Upper lobe of right lung (tissue), 1 donor: ENCODE data around the gene LPCAT1. TPM values are rescaled to one million over a fixed set of nuclear protein-coding genes. Genes with fewer than 3 reads are reported as not detected.

ENCODE experiments used
- ATAC-seq: fragments of 200-7000 bp; cut with Tn5 transposase; one replicate; pipeline ENCODE4 v1.9.1; 2020; ENCODE audit warnings: mild to moderate bottlenecking, moderate library complexity
- DNase-seq: peaks from one replicate; pipeline ENCODE4 v3.0.0-alpha.2; 2020
- H3K27ac ChIP-seq: fragments of 200-600 bp; one replicate; pipeline ENCODE4 v1.8.0; 2022
- H3K27me3 ChIP-seq: fragments of 200-600 bp; one replicate; pipeline ENCODE4 v1.8.0; 2022; ENCODE audit warnings: mild to moderate bottlenecking
- H3K36me3 ChIP-seq: fragments of 200-600 bp; one replicate; pipeline ENCODE4 v1.8.0; 2022
- H3K4me1 ChIP-seq: fragments of 200-600 bp; one replicate; pipeline ENCODE4 v1.8.0; 2022
- H3K4me3 ChIP-seq: fragments of 200-600 bp; one replicate; pipeline ENCODE4 v1.8.0; 2022; ENCODE audit warnings: mild to moderate bottlenecking
- H3K9me3 ChIP-seq: fragments of 200-600 bp; one replicate; pipeline ENCODE4 v1.8.0; 2022
- CTCF ChIP-seq: fragments of 200-600 bp; IDR thresholded peaks from one replicate; pipeline ENCODE4 v1.8.0; 2022; ENCODE audit warnings: antibody characterized with exemption
- intact Hi-C: fragments of 100-400 bp; cut with DNase I; formaldehyde crosslinking; loops from one replicate; pipeline ENCODE4 v1.11.0; 2022
- total RNA-seq: library from RNA; stranded (reverse); fragmentation: NEBNext Ultra II Directional; extraction: Animal tissue kit (Norgen Biotek cat#: 25700); gene quantifications from one replicate; pipeline ENCODE4 v1.2.1, GENCODE V29; 2021
- donor health status: DM: no; HTN: yes; CAD: no; lungs with severe emphysema.

Gene LPCAT1
- total RNA-seq, 1 donor from 2014 or later: 690 TPM

DNA sequence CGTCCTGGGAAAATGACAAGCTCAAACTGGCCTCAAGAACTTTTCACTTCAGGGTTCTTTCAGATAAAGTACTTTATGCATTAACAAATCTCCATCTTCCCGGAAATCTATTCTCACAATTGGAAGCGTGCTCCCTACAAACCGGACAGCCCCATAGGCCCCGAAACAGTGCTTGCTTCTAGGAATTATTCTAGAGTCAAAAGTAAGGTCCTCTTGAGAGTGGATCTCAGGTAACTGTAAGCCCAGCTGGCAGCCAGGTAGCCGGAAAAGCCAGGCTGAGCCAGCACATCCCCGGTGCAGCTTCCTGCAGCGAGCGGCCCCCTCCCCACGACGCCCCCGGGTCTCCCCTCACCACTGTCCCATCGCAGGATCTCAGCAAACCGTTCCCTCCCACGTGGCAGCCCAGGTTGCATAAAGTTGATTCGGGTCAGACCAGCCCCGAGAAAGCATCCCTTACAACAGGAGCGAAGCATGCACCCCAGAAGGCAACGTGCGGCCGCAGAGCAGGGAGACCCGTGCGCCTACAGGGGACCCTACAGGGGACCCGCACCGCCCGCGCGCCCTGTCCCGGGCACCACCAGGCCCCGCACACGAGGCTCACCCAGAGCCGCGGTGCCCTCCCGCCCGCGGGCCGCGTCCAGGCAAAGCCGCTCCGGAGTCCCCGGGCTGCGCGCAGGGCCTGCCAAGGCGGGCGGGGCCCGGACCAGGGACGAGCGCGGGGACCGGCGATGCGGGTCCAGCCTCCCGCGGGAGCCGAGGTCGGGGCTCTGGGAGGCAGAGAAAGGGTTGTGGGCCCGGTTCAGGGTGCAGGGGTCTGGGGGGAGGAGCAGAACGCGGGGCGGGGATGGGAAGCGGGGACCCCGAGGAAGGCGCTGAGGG is 920 bp downstream of the LPCAT1 start:
- Histone ChIP-seq H3K4me3 (peak overlapping the region; percentile 73), H3K36me3 (peaks cover 25% of the 10 kb centered on the region), H3K4me1 (peaks cover 25% of the 10 kb centered on the region), H3K27me3 (no peaks in the 10 kb centered on the region), H3K27ac (peak overlapping the region; percentile 81), H3K9me3 (no peaks in the 10 kb centered on the region)
- ATAC-seq (peak; percentile 2), DNase-seq (peak; percentile 70)
- intact Hi-C loops: no loop called here
- TF ChIP-seq CTCF: no peak

- ATAC-seq (peak; percentile 5), DNase-seq (peak; percentile 73)
- H3K4me1 ChIP-seq: peaks cover 32% of the 10 kb centered on the region
- peak overlapping the region; percentile 73 for H3K4me3 ChIP-seq
- H3K9me3 ChIP-seq: no peaks in the 10 kb centered on the region
- no peak for TF ChIP-seq CTCF
- peak overlapping the region; percentile 81 for H3K27ac ChIP-seq
- no peaks in the 10 kb centered on the region for H3K27me3 ChIP-seq
- peaks cover 25% of the 10 kb centered on the region for H3K36me3 ChIP-seq
- intact Hi-C loops: no loop called here
Measured at GRCh38 chr5:1521671-1522600, 1.8 kb downstream of the LPCAT1 start.

DNA sequence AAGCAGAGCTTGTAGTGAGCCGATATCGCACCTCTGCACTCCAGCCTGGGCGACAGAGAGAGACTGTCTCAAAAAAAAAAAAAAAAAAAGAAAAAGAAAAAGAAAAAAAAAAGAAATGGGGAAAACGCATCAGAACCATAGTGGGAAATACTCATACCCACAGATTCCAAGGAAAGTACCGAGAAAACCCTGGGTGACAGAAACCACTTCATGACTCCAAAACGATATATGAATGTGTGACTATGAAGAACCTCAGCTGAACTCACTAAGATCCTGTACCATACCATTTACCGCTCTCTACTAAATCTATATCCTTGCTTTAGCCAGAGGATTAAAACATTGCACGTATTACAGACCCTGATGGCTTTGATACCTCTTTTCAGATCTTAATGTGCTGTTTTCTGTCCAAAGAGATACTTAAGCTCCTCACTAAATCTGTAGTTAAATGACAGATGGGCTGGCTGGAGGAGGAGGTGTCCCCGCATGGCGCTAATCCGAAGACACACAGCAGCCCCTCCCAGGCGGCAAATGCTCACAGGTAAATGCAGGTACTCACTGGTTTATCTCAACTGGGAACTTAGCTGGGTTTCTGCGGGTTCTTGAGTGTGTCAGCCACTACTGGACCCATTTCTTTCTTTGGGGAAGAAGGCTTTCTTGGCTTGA is 2.8 kb downstream of the LPCAT1 start:
- Histone ChIP-seq H3K36me3 (peaks cover 25% of the 10 kb centered on the region), H3K27ac (peak overlapping the region; percentile 81), H3K9me3 (no peaks in the 10 kb centered on the region), H3K4me3 (peak overlapping the region; percentile 73), H3K27me3 (no peaks in the 10 kb centered on the region), H3K4me1 (peaks cover 43% of the 10 kb centered on the region)
- ATAC-seq (no peak), DNase-seq (peak; percentile 55)
- no peak for TF ChIP-seq CTCF
- intact Hi-C loops: no loop called here

GRCh38 chr5:1519631-1520210 is 4.0 kb downstream of the LPCAT1 start:
- H3K4me1 ChIP-seq: peaks cover 46% of the 10 kb centered on the region
- DNase-seq (peak; percentile 66), ATAC-seq (no peak)
- H3K4me3 ChIP-seq: peak overlapping the region; percentile 6
- no peaks in the 10 kb centered on the region for H3K27me3 ChIP-seq
- H3K36me3 ChIP-seq: peaks cover 25% of the 10 kb centered on the region
- H3K27ac ChIP-seq: peak overlapping the region; percentile 55
- no peaks in the 10 kb centered on the region for H3K9me3 ChIP-seq
- intact Hi-C loops: no loop called here
- no peak for TF ChIP-seq CTCF

DNA sequence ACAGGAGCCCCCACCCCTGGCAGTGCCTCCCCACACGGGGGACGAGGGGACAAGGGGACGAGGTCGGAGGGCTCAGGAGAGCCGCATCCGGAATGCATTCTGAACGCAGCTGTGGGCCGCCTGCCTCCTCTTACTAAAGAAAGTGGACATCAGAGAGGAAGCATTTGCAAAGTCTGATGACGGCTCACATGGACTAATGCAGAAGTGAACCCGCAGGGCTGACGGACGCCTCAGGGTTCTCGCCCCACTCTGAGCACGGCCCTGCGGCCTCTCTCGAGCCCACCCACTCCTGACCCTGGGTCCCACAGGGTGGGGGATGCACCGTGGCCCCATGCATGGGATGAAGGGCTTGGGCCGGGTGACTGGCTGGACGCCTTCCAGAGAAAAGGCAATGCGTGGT is 5.9 kb downstream of the LPCAT1 start:
- H3K27me3 ChIP-seq: no peaks in the 10 kb centered on the region
- peak overlapping the region; percentile 43 for H3K27ac ChIP-seq
- no peak for TF ChIP-seq CTCF
- H3K36me3 ChIP-seq: peaks cover 25% of the 10 kb centered on the region
- H3K4me3 ChIP-seq: peak overlapping the region; percentile 28
- peaks cover 49% of the 10 kb centered on the region for H3K4me1 ChIP-seq
- ATAC-seq (no peak), DNase-seq (peak; percentile 64)
- intact Hi-C loops: no loop called here
- H3K9me3 ChIP-seq: no peaks in the 10 kb centered on the region
